ENCODE measurements around the gene SLC8A1. TPM values are rescaled to one million over a fixed set of nuclear protein-coding genes. Genes with fewer than 3 reads are reported as not detected.

Gene SLC8A1
- total and polyA plus RNA-seq, 10 of the 15 experiments (the other 5 are each of a cell fraction or from before 2014, with no cell fraction given): under 0.01 to 1.2 (median 0.01) TPM; not detected in 3

DNA sequence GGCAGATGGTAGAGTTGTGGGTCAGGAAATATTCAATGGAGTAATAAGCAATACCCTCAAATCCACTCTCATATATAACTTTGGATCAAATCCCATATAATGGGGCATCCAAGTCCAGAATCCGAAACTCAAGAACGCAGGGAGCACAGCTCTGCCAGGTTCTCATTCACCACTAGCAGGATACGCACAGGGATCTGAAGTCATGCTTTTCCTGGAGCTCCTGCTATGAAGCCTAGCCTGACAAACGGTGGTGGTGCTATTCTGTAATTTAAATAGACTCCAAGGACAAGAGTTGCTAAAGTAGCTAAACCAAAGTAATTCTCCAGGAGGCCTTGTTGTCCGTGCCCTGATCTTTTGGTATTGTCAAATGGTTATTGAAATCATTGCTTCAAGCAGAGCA is 264.8 kb downstream of the SLC8A1 start (continued):
- TF ChIP-seq, protein P1, sequence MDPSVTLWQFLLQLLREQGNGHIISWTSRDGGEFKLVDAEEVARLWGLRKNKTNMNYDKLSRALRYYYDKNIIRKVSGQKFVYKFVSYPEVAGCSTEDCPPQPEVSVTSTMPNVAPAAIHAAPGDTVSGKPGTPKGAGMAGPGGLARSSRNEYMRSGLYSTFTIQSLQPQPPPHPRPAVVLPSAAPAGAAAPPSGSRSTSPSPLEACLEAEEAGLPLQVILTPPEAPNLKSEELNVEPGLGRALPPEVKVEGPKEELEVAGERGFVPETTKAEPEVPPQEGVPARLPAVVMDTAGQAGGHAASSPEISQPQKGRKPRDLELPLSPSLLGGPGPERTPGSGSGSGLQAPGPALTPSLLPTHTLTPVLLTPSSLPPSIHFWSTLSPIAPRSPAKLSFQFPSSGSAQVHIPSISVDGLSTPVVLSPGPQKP (IDR thresholded peaks at IDR 0.05; ENCODE audit: low read depth, low read length): no peak
- no peak for TF ChIP-seq FOXM1 (IDR thresholded peaks at IDR 0.05; ENCODE audit: low read depth, low read length)
- TF ChIP-seq RFX5 (IDR thresholded peaks at IDR 0.05; ENCODE audit: low read depth, low read length): no peak

DNA sequence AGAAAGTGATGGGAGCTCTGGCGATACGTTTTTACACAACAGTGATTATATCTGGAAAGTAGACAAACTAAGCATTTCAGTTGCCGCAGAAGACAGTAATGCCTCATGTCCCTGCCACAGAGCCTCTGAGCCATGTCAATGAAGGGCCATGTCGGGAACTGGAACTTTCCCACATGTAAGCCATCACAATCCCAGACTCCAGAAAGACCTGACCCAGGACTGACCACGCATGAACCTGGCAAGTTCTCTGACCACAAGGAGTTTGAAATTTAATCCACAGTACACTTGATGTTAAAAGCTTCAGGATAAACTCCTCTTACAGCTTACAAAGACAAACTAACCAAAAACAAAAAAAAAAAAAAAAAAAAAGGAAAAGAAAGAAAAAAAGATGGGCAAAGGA is 267.3 kb downstream of the SLC8A1 start:
- BruUV-seq (replicated peaks): no TSS peak
- WGBS (ENCODE audit: insufficient coverage, insufficient replicate concordance, low lambda C conversion rate, missing lambda C conversion rate): 26% methylated on average over 5 of the region's 5 CpGs

More for the DNA sequence above, 267.3 kb downstream of the SLC8A1 start:
- H3K27me3 ChIP-seq (replicated peaks in 1 of 2; ENCODE audit: control insufficient read depth in 2 of 2, insufficient read depth in 2 of 2, low read length in 1 of 2): no peaks in the 10 kb centered on the region
- no peak for ATAC-seq
- DNase-seq (ENCODE audit: low read depth, low spot score): no peak
- POLR2A ChIA-PET: no interaction called here
- H3K27ac ChIP-seq (ENCODE audit: control insufficient read depth, insufficient read depth): no peak overlapping the region
- no peak overlapping the region for H3K4me3 ChIP-seq
- CTCF ChIA-PET: no interaction called here
- intact Hi-C loops (cut with micrococcal nuclease; ENCODE audit: unreplicated experiment) (no loop called here), in situ Hi-C loops (cut with MboI) (no loop called here)
- SMC1A ChIA-PET (ENCODE audit: uncharacterized antibody, unreplicated experiment): no interaction called here
- FAIRE-seq: no peak
- H2AFZ ChIP-seq (ENCODE audit: control insufficient read depth, low read depth, low read length): no peak overlapping the region
- TF ChIP-seq CHD4 (IDR thresholded peaks at IDR 0.05) (no peak), CREM (IDR thresholded peaks at IDR 0.05; ENCODE audit: low read depth) (no peak), FOS (IDR thresholded peaks at IDR 0.05; ENCODE audit: borderline replicate concordance, extremely low read depth, insufficient read length) (no peak), MEF2A (IDR thresholded peaks at IDR 0.05; ENCODE audit: insufficient read depth, low read depth, low read length) (no peak), EED (IDR thresholded peaks at IDR 0.05; ENCODE audit: low read depth) (no peak), TARDBP (IDR thresholded peaks at IDR 0.05; ENCODE audit: borderline replicate concordance) (no peak), HCFC1 (IDR thresholded peaks at IDR 0.05; ENCODE audit: low read length) (no peak), ZNF207 (IDR thresholded peaks at IDR 0.05; ENCODE audit: borderline replicate concordance) (no peak), SUZ12 (IDR thresholded peaks at IDR 0.05; ENCODE audit: unreplicated experiment) (no peak), KAT2A (conservative IDR thresholded peaks at IDR 0.05; ENCODE audit: control insufficient read depth, low read depth, low read length) (no peak), KLF5 (IDR thresholded peaks at IDR 0.05; ENCODE audit: partially characterized antibody) (no peak)
- TF ChIP-seq, protein P2, sequence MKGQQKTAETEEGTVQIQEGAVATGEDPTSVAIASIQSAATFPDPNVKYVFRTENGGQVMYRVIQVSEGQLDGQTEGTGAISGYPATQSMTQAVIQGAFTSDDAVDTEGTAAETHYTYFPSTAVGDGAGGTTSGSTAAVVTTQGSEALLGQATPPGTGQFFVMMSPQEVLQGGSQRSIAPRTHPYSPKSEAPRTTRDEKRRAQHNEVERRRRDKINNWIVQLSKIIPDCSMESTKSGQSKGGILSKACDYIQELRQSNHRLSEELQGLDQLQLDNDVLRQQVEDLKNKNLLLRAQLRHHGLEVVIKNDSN (IDR thresholded peaks at IDR 0.05; ENCODE audit: borderline replicate concordance, extremely low read length, insufficient read depth, low read depth, low read length): no peak
- TF ChIP-seq, protein P3, sequence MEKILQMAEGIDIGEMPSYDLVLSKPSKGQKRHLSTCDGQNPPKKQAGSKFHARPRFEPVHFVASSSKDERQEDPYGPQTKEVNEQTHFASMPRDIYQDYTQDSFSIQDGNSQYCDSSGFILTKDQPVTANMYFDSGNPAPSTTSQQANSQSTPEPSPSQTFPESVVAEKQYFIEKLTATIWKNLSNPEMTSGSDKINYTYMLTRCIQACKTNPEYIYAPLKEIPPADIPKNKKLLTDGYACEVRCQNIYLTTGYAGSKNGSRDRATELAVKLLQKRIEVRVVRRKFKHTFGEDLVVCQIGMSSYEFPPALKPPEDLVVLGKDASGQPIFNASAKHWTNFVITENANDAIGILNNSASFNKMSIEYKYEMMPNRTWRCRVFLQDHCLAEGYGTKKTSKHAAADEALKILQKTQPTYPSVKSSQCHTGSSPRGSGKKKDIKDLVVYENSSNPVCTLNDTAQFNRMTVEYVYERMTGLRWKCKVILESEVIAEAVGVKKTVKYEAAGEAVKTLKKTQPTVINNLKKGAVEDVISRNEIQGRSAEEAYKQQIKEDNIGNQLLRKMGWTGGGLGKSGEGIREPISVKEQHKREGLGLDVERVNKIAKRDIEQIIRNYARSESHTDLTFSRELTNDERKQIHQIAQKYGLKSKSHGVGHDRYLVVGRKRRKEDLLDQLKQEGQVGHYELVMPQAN (conservative IDR thresholded peaks at IDR 0.05): no peak
- no peak overlapping the region for H3K9ac ChIP-seq (ENCODE audit: control insufficient read depth, insufficient read depth, low read length)
- no peaks in the 10 kb centered on the region for H3K79me2 ChIP-seq (ENCODE audit: control insufficient read depth, insufficient read depth, low read length)
- H3K4me2 ChIP-seq (ENCODE audit: control insufficient read depth, insufficient read depth): no peak overlapping the region
- RAD21 ChIA-PET (ENCODE audit: unreplicated experiment): no interaction called here
- no peaks in the 10 kb centered on the region for H3K4me1 ChIP-seq (ENCODE audit: control insufficient read depth, insufficient read depth, low read length)
- no peaks in the 10 kb centered on the region for H3K9me3 ChIP-seq (replicated peaks; ENCODE audit: control insufficient read depth, insufficient read depth, low read length)
- H4K20me1 ChIP-seq (ENCODE audit: control insufficient read depth, insufficient read depth): no peaks in the 10 kb centered on the region
- no peaks in the 10 kb centered on the region for H3K36me3 ChIP-seq (ENCODE audit: control insufficient read depth in 2 of 2, insufficient read depth in 2 of 2, low read length in 1 of 2)

Measured in GM12878 (cell line).